GOT3 (cell line): ENCODE results near the gene MLPH.
A peak's percentile ranks its signal among the peaks of the same experiment; 100 is the strongest.
"Not testable (repeated sequence)": the region's sequence is repeated elsewhere in the genome, so short reads cannot be mapped to it uniquely, and the experiment has no call there.

Experiments
- DNase-seq: peaks from one replicate; lab custom pipeline; 2025; ENCODE audit warnings: mixed read lengths; lab: John Stamatoyannopoulos, UW

The MLPH gene

DNA sequence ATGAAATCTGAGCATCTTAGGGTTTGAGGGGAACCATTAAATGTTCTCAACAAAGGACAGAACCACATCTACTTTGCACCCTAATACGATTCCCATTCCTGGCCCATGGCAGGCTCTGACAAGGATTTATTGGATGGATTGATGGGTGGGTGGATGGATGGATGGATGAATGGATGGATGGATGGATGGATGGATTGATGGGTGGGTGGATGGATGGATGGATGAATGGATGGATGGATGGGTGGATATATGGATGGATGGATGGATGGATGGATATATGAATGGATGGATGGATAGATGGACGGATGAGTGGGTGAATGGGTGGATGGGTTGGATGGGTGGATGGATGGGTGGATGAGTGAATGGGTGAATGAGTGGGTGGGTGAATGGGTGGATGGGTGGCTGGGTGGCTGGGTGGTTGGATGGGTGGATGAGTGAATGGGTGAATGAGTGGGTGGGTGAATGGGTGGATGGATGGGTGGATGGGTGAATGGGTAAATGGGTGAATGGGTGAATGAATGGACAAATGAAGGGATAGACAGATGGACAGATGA is 29.6 kb upstream of the MLPH start:
- no peak for DNase-seq

DNA sequence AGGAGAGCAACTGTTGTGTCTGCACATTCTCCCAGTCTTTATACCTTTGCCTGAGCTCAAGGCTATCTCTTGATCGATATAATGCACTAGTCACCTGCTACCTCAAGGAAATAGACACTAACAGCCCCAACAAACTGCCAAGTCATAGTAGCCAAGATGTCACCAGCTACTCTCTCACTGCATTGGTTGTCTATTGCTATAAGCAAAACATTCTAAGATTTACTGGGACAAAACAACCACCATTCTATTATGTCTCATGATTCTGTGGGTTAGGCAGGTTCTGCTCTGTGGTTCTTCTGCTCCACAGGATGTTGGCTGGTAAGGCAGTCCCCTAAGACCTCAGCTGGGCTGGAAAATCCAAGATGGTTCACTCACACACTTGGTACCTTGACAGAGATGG is 28.5 kb upstream of the MLPH start:
- DNase-seq: no peak

DNA sequence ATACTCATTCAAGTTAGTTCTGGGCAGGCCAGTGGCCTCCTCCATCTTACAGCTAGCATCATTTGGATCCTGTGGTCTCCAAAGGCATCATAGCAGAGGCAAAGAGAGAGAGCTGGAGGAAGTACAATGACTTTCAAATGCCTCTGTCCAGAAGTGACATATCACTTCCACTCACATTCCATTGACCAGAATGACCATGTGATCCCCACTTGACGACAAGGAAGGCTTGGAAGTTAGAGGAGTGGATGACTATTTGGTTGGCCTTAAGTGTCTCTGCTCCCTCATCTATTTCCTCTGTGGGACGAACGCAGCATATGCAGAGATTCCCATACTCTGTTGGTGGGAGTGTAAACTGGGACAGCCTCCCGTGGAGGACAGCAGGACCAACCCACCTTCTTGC is 27.8 kb upstream of the MLPH start:
- DNase-seq: no peak

DNA sequence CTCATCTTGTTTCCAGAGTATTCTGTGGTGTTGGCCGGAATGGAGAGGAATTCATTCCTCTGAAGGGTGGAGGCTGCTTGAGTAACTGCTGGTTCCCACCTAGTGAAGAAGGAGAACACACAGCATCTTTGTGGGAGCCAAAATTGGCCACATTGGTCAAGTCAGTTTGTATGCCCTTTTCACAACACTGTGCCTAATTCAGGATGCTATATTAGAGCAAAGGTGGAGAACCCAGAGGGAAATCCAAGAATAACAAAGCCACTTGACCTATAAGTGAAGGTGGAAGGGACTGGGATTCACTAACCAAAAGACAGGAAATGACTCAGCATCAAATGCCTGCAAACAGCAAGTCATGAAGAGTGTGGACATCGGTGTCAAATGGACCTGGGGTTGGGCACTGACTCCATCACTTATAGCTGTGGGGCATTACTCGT is 27.3 kb upstream of the MLPH start:
- no peak for DNase-seq

DNA sequence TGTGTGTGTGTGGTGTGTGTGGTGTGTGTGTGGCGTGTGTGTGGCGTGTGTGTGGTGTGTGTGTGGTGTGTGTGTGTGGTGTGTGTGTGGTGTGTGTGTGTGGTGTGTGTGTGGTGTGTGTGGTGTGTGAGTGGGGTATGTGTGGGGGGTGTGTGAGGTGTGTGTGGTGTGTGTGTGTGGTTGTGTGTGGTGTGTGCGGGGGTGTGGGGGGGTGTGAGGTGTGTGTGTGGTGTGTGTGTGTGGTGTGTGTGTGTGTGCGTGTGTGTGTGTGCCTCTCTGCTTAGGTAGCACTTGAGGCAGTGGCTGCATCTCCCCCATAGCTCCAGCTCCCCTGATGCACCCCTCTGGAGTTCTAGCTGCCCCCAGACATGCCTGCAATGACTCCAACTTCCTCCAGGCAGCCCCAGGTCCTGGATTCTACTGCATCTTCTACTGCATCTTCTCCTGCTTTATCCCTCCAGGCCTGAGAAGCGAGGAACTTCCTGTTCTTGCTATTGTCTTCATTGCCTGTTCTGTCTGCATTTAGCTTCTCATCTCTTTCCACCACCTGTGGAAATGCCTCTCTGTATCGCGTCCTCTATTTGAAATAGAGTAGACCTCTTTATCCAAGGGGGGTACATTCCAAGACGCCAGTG is 22.2 kb upstream of the MLPH start:
- no peak for DNase-seq

DNA sequence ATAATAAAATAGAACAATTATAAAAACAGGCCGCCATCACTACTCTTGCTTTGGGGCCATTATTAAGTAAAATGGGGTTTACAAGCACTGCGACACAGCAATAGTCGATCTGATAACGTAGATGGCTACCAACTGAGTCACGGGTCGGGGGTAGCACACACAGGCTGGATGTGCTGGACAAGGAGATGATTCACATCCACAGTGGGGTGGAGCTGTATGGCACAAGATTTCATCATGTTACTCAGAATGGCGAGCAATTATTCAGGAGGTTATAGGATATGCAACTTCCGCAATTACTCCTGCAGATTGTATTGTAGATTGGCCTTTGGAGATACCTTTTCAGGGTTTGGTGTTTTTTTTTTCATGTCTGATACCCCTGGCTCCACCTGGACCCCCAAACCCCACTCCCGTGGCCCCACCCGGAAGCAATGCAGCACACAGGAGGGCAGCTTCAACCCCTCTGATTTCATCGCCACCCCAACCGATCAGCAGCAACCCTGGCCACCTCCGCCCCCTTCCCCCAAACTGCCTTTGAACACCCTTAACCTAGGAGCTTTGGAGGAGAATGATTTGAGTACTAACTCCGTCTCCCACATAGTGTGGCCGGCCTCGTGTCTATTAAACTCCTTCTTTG is 21.4 kb upstream of the MLPH start:
- DNase-seq: no peak

DNA sequence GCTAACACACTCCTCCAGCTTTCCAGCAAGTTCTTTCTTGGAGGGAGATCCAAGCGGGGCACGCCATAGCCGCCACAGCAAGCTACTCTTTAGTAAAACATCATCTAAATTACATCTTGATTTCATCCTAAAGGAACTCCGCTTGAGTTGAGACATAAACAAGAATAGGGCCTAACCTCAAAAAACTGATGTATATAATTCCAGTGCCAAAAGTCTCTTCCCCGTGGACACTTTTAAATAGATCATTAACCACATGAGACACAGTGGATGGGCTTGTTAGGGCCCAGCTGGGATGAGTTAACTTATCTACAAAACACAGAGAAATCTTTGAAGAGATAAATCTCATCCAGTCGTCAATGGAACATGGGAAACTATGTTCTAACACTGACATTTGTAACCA is 20.8 kb upstream of the MLPH start:
- DNase-seq: no peak

DNA sequence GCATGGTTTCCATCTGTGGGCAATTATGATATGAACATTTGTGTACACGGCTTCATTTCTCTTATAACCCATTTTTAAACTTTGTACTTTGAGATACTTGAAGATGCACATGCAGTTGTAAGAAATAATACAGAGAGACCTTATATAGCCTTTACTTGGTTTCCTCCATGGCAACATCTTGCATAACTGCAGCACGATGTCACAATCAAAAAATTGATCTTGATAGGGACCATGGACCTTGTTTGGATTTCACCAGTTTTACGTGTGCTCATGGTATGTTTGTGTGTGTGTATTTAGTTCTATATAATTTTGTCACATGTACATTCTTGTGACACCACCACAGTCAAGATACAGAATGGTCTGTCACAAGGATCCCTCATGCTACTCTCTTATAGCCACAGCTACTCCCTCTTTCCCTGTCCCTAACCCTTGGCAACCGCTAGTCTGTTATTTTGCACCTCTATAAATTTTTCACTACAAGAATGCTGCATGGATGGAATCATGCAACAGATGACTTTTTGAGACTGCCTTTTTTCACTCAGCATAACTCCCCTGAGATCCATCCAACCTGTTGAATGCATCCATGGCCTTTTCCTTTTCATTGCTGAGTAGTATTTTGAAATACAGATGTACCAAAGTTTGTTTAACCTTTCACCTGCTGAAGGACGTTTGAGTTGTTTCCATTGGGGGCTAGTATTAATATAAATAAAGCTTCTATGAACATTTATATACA is 19.4 kb upstream of the MLPH start:
- DNase-seq: no peak

DNA sequence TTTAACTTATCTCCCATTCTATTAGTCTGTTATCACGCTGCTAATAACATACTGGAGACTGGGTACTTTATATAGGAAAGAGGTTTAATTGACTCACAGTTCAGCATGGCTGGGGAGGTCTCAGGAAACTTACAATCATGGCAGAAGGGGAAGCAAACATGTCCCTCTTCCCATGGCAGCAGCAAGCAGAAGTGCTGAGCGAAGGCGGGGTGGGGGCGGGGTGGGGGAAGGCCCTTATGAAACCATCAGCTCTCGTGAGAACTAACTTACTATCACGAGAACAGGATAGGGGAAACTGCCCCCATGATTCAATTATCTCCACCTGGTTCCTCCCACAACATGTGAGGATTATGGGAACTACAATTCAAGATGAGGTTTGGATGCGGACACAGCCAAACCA is 17.6 kb upstream of the MLPH start:
- DNase-seq: not testable (repeated sequence)

DNA sequence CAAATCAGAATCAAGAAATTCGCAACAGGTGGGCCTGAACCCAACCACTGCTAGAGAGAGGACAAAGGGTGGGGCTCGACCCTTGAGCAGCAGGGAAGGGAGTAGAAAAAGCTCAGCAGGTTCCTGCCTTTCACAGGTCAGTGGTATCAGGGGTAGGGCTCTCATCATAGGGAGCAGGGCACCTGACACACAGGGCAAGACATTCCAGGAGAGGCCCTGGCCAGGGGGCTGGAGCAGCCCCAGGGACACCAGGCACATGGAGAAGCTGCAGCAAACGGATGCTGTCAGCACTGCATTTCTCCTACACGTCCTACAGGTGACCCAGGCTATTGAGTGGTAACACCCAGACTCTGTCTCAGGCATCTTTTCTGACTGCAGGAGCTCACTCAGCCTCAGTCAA is 17.2 kb upstream of the MLPH start:
- no peak for DNase-seq

DNA sequence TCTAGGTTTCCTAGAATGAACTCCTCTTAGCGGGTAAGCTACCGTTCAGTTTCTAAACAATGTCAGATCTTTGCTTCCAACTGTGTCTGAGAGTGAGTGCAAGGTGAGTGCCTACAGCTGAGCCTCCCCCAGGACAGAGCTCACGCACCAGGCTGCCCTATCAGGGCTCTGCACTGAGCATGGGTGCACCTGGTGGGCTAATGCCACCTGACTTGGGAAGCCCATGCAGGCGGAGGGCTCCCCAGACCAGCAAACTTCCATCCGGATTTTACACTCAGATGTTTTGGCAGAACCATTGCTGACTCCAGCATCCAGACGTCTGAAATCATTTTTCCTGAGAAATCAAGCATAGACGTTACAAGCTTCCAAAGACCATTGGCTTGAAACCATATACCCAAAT is 16.1 kb upstream of the MLPH start:
- DNase-seq: no peak

DNA sequence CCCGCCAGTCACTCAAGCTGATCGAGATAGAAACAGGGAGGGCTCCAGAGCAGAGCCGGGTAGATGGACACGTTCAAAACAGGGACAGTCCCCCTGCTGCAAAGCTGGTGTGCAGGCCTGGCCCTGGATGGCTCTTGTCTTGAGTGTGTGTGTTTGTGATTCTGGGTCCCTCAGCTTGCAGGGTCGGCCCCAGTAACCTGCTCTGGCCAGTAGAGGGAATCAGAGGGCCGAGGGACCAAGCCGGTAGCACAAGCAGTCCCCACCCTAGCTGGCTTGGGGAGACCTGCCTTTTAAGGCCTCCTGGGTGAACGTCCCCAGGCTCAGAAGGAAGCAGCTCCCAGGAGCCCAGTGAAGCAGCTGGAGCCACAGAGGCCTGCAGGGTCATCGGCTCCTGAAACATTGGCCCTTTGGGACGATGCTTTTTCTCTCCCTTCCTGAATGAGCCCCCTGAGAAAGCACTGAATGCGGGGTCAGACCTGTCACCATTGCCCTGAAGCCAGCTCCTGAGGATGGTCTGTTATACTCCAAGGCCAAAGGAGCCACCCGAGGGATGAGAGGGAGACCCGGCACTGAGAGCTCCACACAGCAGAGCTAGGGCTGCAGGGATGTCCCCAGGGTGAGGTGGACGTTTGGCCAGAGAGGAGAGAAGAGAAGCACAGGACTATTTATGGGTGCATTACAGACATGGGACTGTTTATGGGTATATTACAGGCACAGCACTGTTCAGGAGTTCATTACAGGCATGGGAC is 15.4 kb upstream of the MLPH start:
- DNase-seq: no peak

DNA sequence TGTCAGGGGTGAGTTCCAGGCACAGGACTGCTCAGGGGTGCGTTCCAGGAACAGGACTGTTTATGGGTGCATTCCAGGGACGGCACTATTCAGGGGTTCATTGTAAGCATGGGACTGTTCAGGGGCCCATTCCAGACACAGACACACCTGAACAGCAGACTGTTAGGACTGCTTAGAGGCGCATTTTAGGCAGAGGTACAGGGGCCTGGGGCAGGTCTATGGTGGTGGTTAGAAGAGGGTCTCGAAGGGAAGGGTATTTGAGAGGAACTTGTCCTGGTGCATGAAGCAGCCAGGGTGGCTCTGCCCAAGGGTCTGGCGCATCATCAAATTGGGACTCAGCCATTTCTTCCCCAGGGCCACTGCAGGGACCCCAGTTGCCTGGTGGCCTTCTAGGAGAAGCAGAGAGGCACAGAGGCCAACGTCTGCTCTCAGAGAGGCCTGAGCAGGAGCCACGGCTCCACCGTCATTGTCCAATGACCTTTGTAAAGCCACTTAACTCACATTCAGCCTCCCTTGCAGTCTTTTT is 14.8 kb upstream of the MLPH start:
- DNase-seq: no peak

DNA sequence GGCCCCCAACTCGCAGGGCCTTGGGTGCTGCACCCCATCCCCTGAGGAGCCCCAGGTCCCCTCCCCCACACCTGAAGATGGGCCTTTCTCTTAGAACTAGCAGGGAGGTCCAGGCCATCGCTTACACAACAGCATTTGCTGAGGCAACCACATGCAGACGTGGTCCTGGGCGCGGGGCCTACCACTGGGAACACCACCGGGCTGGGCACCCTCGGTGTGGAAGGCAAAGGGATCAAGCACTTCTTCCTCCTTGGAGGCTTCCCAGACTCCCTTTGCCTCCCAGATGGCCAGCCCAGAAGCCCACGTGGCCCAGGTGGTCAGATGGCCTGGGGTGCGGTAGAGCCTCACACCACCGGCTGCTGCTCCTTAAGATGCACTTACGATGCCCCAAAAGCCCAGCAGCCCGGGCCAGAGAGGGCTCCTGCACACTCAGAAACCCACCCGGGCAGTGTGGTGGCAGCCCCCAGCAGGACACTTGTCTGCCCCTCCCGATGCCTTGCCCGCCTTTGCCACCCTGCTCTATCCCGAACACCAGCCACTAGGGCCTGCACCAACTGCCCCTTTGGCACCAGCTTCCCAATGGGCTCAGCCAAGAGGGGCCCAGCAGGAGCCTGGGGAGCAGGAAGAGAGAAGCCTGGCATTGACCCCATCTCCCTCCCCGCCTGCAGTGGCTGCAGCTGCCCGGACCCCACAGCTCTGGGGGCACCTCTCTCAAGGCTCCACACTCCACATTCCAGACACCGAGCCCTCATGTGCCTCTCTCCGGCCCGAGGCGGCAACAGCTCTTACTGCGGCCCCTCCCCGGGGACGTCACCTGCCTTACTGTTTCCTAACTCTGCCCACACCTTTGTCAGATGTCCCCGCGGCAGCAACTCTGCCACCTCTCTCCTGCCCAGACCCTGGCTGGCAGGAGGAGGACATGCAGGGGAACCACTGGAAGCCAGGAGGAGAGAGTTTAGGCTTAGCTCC is 13.9 kb upstream of the MLPH start:
- no peak for DNase-seq

DNA sequence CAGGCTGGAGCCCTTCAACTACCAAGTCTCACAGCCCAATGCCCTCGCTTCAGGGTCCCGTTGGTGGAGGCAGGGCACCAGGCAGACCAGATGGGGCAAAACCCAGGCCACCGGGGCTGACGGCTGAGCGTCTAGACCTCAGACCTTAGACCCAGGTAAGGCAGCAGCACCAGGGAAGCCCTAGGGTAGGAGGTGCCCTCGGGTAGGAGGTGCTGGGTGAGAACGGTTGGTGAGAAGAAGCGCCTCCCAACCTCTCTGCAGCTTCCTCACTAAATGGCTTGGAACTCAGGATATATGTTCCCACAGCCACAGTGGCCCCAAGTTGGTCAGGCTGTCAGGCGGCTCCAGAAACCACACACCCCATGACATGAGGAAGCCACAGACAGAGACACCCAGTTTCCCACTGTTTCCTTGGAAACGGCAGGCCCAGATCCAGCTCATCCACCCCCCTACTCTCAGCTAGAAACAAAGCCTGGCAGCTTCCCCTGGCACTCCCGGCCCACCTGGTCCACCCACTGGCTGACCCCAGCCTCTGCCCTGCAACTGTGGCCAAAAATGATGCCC is 13.1 kb upstream of the MLPH start:
- no peak for DNase-seq

DNA sequence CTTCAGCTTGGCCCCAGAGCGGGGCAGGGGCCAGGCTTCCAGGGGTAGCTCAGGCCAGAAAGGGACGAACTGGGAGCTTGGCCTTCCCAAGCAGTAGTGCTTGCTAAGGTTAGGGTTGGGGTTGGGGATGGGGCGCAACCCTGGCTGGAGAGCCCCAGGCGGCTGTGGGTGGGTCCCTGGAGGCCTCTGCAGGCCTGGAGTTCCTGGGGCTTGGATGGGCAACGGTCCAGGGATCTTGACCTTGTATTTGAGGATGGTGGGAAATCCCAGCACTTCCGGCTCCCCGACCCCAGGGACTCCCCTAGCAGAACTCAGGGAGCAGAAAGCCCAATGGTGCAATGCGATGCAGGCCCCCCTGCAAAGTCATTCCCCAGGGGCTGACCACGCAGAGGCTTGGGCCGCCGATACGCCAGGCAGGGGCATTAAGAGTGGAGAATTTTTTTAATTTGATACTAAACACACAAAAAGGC is 12.6 kb upstream of the MLPH start:
- no peak for DNase-seq

DNA sequence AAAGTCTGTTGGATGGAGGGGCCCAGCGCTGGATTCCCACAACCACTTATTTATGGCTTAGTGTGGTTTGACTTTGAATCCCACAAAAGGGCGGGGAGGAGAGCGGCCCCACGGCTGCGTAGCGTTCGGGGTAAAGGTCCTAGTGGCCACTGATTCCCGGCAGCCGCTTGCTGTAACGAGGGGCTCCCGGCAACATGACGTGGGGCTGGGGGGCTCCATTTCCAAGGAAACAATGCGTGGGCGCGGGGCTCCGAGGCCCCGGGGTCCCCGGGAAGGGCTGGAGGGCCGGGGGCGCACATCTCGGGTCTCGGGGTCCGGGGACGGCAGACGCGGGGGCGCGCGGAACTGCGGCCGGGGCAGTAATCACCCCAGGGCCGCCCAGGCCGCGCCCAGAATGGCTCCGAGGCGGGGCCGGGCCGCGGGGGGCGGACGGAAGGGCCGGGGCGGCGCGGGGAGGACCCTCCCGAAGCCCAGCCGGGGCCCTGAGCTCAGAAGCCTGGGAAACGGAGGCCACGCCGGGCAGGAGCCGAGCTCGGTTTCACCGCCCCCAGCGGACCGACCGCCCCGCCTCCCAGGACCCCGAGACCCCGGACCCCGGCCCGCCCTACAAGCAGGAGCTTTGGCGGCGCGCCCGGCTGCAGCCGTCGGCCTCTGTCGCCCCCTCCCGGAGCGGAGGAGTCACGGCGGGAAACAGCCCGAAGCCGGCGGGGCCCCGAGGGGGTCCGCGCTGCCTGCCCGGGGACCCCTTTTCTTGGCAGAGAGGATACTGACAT is 11.9 kb upstream of the MLPH start:
- peak; percentile 53 for DNase-seq

DNA sequence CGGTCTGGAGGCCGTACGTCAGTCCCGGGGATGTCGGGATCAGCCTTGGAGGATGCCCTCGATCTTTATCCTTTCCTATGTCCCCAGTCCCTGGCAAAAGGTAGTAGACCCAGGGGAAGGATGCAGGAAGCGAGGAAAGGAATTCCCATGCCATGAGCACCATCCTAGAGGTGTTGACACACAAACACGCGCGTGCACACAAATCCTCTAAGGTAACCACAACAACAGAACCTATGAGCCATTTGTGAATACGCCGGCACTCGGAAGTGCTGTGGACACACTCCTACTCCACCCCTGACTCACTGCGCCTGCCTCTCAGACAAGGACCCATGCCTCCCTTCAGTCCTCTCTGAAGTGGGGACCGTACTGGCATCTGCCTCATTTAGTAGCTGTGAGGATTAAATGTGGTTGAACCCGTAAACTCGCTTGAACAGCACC is 11.3 kb upstream of the MLPH start:
- no peak for DNase-seq

DNA sequence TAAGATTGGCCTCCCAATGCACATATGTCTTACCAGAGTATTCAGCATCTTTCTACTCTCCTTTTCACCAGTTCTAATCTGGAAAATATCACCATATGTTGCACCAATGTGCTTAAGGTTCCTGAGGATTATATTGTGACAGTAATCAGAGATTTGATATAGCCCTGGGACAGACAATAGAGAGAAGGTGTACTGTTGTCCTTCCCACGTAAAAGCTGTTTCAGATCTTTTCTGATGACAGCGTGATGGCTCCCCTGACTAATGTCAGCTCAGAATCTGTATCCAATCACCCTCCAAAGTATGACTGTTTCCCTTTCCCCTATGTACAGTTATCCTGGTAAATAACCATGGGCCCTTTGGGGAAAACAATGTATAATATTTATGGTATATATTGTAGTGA is 9.0 kb upstream of the MLPH start:
- no peak for DNase-seq

DNA sequence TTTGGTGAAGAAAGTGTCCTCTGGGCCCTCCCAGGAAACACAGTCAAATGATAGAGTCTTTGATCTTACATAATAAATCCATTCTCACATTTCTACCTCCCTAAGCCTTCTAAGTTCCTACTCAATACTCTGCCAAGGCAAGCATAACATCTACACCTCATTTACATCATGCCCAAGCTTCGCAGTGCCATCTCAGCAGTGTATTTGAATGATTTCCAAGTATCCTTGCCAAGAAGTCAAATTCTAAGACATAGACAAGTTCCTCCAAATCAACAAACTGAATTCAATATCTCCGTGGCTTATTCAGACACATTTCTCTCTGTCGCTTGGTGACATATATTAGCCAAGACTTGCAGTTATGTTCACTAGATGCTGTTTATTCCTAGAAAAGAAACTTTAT is 8.1 kb upstream of the MLPH start:
- no peak for DNase-seq
